ENCODE data around the gene TAF15.

DNA sequence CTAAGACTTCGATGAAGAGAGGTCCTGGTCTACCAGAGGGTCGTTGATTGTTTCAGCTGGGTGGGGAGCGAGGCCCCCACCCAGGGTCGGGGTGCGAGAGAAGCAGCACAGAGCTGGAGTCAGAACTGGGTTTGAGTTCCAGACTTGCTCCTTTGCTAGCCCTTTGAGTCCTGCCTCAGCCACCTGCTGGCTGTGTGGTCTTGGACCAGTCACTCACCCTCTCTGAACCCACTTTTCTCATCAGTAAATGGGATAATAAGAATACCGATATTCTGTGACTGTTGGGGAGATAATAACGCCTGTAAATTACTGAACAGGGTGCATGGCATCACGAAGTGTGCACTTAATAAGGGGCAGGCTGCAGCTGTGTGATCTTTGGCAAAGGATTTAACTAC lies 13.4 kb upstream of the TAF15 start:
- TF ChIP-seq, protein P1, sequence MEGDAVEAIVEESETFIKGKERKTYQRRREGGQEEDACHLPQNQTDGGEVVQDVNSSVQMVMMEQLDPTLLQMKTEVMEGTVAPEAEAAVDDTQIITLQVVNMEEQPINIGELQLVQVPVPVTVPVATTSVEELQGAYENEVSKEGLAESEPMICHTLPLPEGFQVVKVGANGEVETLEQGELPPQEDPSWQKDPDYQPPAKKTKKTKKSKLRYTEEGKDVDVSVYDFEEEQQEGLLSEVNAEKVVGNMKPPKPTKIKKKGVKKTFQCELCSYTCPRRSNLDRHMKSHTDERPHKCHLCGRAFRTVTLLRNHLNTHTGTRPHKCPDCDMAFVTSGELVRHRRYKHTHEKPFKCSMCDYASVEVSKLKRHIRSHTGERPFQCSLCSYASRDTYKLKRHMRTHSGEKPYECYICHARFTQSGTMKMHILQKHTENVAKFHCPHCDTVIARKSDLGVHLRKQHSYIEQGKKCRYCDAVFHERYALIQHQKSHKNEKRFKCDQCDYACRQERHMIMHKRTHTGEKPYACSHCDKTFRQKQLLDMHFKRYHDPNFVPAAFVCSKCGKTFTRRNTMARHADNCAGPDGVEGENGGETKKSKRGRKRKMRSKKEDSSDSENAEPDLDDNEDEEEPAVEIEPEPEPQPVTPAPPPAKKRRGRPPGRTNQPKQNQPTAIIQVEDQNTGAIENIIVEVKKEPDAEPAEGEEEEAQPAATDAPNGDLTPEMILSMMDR (IDR thresholded peaks at IDR 0.05; ENCODE audit: low read length), result no peak
- no peak for TF ChIP-seq EZH2 (IDR thresholded peaks at IDR 0.05; ENCODE audit: borderline replicate concordance, low read length)

Data from OCI-LY1 (cell line).